DMS 273 (cell line): Measurements from ENCODE around the gene DMRTA2.
"Not testable (repeated sequence)": the region's sequence is repeated elsewhere in the genome, so short reads cannot be mapped to it uniquely, and the experiment has no call there.

Experiments used
- DNase-seq: peaks from one replicate; lab custom pipeline; 2025; ENCODE audit not compliant: unreplicated experiment; lab: John Stamatoyannopoulos, UW

Gene DMRTA2

GRCh38 chr1:50393522-50394120 is 29.6 kb downstream of the DMRTA2 start:
- no peak for DNase-seq

- DNase-seq: not testable (repeated sequence)
Observed at GRCh38 chr1:50381551-50381950, 41.7 kb downstream of the DMRTA2 start.

DNA sequence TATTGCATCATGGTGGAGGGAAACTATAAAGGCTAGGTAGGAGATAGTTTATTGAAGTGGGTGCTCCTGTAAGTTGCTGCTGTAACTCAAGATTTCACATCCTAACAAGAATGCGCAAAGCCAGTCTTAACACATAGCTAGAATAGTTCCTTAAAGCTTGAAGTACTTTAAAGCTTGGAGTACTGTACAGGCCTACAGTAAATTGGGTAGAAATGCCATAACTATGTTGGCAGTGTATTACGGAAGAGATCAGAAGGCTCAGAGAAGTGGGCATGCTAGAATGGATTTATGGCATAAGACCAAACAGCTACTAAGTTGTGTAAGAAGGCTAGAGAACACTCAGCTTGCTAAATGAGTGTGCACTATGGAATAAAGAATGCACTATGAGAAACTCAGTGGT is 44.5 kb downstream of the DMRTA2 start:
- DNase-seq: no peak

DNA sequence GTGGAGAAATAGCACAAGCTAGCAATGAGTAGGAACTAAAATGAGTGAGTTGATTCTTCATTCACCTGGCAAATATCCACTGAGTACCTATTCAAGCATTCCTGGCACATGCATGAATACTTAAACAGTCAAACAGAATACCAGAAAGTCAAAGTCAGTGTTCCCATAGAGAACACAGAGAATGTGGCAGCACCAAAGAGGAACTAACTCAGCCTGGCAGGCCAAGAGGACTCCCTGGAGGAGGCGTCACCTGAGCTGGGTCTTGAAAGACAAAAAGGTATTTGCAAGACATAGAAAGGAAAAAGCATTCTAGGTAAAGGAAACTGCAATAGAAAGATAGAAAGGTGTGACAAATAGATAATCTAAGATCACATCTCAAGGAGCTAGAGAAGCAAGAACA is 49.7 kb downstream of the DMRTA2 start:
- DNase-seq: no peak

- no peak for DNase-seq
Observed at GRCh38 chr1:50371749-50372148, 51.5 kb downstream of the DMRTA2 start.

DNA sequence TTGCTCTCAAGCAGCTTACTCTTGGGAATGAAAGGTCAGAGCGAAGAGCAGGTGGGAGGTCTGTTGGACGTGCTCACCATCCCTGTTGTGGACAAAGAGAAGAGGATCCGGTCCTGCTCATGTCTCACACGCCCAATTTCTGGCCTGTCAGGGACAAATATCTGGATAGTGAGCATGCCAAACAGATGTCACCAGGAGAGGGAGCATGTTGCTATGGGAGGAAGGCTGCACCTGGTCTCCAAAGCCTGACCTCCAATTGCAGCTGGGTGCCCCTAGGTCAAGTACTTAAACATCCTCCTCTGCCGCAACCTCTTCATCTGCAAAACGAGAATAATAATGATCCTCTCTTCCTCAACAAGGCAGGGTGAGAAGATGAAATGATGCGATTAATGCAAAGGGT is 53.4 kb downstream of the DMRTA2 start:
- peak; percentile 54 for DNase-seq

DNA sequence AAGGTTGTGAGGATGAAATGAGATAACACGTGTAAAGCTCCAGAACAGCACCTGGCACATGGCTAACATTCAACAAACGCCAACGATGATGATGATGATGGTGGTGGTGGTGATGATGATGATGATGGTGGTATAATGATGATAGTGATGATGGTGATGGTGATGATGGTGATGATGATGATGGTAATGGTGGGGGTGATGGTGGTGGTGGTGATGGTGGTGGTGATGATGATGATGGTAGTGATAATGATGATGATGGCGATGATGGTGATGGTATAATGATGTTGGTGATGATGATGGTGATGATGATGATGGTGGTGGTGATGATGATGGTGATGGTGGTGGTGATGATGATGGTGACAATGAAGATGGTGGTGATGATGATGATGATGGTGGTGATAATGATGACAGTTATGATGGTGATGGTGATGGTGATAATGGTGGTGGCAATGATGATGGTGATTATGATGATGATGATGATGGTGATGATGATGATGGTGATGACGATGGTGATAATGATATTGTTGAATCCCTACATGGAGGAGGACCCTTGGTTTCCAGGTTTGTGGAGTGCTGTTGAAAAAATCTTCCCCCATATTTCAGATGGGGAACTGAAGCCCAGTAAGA is 54.1 kb downstream of the DMRTA2 start:
- DNase-seq: no peak

- DNase-seq: peak; percentile 68
Observed at GRCh38 chr1:50368179-50369007, 54.9 kb downstream of the DMRTA2 start.
